Omental fat pad (tissue), 4 donors: ENCODE data around the gene REL. TPM values are rescaled to one million over a fixed set of nuclear protein-coding genes. Genes with fewer than 3 reads are reported as not detected.
"Not testable (repeated sequence)": the region's sequence is repeated elsewhere in the genome, so short reads cannot be mapped to it uniquely, and the experiment has no call there.

Experiments
- ATAC-seq: fragments of 150-250 bp; one replicate; pipeline ENCODE4 v1.9.1; 2016; ENCODE audit warnings: mild to moderate bottlenecking, moderate library complexity; ENCODE audit not compliant: low FRiP score
- DNase-seq: peaks from one replicate; pipeline ENCODE4 v3.0.0-alpha.2; 2019; ENCODE audit warnings: low spot score
- CTCF ChIP-seq, 3 donors: fragments of 450-650 bp; IDR thresholded peaks; one replicate each; pipeline ENCODE4 v1.5.1; 2016 to 2017; ENCODE audit warnings: antibody characterized with exemption in 3 of 3, mild to moderate bottlenecking in 3 of 3, moderate library complexity in 2 of 3
- total RNA-seq, 4 donors: library from RNA; depleted of rRNA; stranded (reverse); fragments of >200 nt; gene quantifications; one replicate each; pipeline ENCODE4 v1.1.0, GENCODE V29; 2016

REL gene
- total RNA-seq, 4 donors from 2014 or later: 15.5 to 128 (median 22.5) TPM

GRCh38 chr2:60853531-60853930 is 27.8 kb upstream of the REL start:
- ATAC-seq: no peak
- no peak for DNase-seq
- no peak for TF ChIP-seq CTCF (IDR thresholded peaks at IDR 0.05)

GRCh38 chr2:60855989-60856669 is 25.2 kb upstream of the REL start:
- DNase-seq (no peak), ATAC-seq (no peak)
- TF ChIP-seq CTCF (IDR thresholded peaks at IDR 0.05): no peak

- DNase-seq (no peak), ATAC-seq (no peak)
- no peak for TF ChIP-seq CTCF (IDR thresholded peaks at IDR 0.05)
Observed at GRCh38 chr2:60857056-60857455, 24.3 kb upstream of the REL start.

GRCh38 chr2:60858897-60859311 is 22.5 kb upstream of the REL start:
- ATAC-seq: no peak
- DNase-seq: no peak
- no peak for TF ChIP-seq CTCF (IDR thresholded peaks at IDR 0.05)

DNA sequence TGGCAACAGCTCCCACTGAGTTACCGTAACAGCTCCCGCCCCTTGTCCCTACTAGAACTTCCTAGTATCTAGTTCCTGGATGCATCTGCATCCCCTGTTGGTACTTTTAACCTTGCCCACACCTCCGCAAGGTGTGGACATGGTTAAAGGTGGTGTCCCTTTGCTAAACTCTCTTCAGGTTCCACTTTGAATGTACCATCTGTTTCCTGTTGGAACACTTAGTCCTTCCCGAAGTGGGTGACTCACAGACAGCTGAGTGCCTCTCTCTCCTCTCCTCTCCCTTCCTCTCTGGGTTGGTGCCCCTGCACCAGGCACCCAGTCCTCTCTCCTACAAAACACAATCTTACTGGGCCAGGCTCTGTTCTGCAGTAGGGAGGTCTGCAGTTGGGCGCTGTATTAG is 19.6 kb upstream of the REL start:
- no peak for DNase-seq
- no peak for TF ChIP-seq CTCF (IDR thresholded peaks at IDR 0.05)
- ATAC-seq: no peak

- no peak for TF ChIP-seq CTCF (IDR thresholded peaks at IDR 0.05)
- ATAC-seq (no peak), DNase-seq (no peak)
Observed at GRCh38 chr2:60862642-60863041, 18.7 kb upstream of the REL start.

DNA sequence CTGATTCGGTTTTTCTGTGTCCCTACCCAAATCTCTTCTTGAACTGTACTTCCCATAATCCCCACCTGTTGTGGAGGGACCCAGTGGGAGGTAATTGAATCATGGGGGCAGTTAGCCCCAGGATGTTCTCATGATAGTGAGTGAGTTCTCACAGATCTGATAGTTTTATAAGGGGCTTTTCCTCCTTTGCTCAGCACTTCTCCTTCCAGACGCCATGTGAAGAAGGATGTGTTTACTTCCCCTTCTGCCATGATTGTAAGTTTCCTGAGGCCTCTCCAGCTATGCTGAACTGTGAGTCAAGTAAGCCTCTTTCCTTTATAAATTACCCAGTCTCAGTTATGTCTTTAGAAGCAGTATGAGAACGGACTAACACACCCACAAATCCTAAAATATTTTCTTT is 16.0 kb upstream of the REL start:
- DNase-seq, ATAC-seq: not testable (repeated sequence)
